HepG2 (cell line): ENCODE results near the gene FUOM.

Source experiments
- EZH2 ChIP-seq: conservative IDR thresholded peaks from 2 replicates; pipeline ENCODE4 v1.6.1; 2012; ENCODE audit warnings: mild to moderate bottlenecking, low read depth, low read length, moderate library complexity
- FOXC1 ChIP-seq: sonication (generic); formaldehyde crosslinking; IDR thresholded peaks from 2 replicates; pipeline ENCODE4 v1.8.0; 2022; ENCODE audit warnings: mild to moderate bottlenecking, missing genetic modification reagents, borderline replicate concordance
- IRX3 ChIP-seq: sonication (generic); formaldehyde crosslinking; IDR thresholded peaks from 2 replicates; pipeline ENCODE4 v1.8.1; 2023; ENCODE audit warnings: mild to moderate bottlenecking, low read depth, missing genetic modification reagents, borderline replicate concordance
- POLR2A ChIP-seq, 2 experiments: IDR thresholded peaks; 2 replicates each; pipeline ENCODE4 v1.6.1; 2011; ENCODE audit warnings: low read depth in 2 of 2, low read length in 2 of 2, mild to moderate bottlenecking in 1 of 2, moderate library complexity in 1 of 2; ENCODE audit not compliant: insufficient read depth in 1 of 2
- POLR2G ChIP-seq: fragments of 200-400 bp; formaldehyde crosslinking; IDR thresholded peaks from 2 replicates; pipeline ENCODE4 v1.6.1; 2018; ENCODE audit warnings: mild to moderate bottlenecking, low read depth, low read length, moderate library complexity
- SIN3A ChIP-seq: IDR thresholded peaks from 2 replicates; pipeline ENCODE4 v1.6.1; 2011; ENCODE audit warnings: low read depth, mild to moderate bottlenecking, control low read depth, low read length, borderline replicate concordance
- ZSCAN29 ChIP-seq: sonication (generic); formaldehyde crosslinking; conservative IDR thresholded peaks from 2 replicates; pipeline ENCODE4 v1.4.0; 2020; ENCODE audit warnings: mild to moderate bottlenecking, missing genetic modification reagents
- TF ChIP-seq, protein P1 (sequence below): sonication (generic); formaldehyde crosslinking; IDR thresholded peaks from 2 replicates; pipeline ENCODE4 v1.8.1; 2023; ENCODE audit warnings: mild to moderate bottlenecking, missing genetic modification reagents
- TF ChIP-seq, protein P2 (sequence below): sonication (generic); formaldehyde crosslinking; IDR thresholded peaks from 2 replicates; pipeline ENCODE4 v1.5.0; 2020; ENCODE audit warnings: mild to moderate bottlenecking, missing genetic modification reagents, moderate library complexity

DNA sequence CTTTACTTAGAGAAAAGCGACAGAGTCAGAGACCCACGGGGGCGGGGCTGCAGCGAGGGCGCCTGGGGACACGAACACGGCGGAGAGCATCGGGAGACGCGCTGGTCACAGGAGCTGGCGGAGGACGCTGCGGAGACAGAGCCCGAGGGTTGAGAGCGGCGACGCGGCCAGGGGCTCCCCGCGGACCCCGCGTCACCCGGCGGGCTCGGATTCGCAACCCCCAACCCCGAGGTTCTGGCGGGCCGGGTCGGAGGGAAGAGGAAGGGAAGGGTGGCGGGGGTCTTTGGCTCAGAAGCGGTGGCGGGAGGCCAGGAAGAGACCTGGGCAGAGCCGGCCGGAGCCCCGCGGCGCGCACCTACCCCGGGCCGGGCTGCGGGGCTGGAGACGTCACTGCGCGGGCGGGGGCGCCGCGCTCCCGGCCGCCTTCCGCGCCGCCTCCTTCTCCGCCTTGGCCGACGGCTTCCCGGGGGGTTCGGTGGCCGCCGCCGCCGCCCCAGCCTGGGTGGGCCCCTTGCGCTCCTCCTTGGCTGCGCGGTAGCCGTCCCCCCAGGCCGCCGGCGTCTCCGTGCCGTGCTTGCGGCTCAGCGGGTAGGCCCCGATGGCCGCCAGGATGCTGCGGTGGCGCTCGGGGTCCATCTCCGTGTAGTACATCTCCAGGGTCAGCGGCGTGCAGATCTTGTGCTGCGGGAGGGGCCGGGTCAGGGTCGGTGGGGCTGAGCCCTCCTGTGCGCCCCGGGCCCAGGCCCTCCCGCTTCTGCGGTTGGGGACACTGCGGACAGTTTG is 32.2 kb downstream of the FUOM start:
- TF ChIP-seq, protein P1, sequence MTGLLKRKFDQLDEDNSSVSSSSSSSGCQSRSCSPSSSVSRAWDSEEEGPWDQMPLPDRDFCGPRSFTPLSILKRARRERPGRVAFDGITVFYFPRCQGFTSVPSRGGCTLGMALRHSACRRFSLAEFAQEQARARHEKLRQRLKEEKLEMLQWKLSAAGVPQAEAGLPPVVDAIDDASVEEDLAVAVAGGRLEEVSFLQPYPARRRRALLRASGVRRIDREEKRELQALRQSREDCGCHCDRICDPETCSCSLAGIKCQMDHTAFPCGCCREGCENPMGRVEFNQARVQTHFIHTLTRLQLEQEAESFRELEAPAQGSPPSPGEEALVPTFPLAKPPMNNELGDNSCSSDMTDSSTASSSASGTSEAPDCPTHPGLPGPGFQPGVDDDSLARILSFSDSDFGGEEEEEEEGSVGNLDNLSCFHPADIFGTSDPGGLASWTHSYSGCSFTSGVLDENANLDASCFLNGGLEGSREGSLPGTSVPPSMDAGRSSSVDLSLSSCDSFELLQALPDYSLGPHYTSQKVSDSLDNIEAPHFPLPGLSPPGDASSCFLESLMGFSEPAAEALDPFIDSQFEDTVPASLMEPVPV, result no peak
- TF ChIP-seq, protein P2, sequence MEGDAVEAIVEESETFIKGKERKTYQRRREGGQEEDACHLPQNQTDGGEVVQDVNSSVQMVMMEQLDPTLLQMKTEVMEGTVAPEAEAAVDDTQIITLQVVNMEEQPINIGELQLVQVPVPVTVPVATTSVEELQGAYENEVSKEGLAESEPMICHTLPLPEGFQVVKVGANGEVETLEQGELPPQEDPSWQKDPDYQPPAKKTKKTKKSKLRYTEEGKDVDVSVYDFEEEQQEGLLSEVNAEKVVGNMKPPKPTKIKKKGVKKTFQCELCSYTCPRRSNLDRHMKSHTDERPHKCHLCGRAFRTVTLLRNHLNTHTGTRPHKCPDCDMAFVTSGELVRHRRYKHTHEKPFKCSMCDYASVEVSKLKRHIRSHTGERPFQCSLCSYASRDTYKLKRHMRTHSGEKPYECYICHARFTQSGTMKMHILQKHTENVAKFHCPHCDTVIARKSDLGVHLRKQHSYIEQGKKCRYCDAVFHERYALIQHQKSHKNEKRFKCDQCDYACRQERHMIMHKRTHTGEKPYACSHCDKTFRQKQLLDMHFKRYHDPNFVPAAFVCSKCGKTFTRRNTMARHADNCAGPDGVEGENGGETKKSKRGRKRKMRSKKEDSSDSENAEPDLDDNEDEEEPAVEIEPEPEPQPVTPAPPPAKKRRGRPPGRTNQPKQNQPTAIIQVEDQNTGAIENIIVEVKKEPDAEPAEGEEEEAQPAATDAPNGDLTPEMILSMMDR (CRISPR knock-in tag), result no peak
- TF ChIP-seq SIN3A (no peak), EZH2 (peak; percentile 24; the same call in 1 of the 2 replicates), IRX3 (CRISPR knock-in tag) (no peak), POLR2G (no peak), FOXC1 (CRISPR knock-in tag) (no peak), ZSCAN29 (CRISPR knock-in tag) (no peak), POLR2A (IDR thresholded peaks at IDR 0.05; ENCODE audit: insufficient read depth in 1 of 2, low read depth in 2 of 2, low read length in 2 of 2) (no peak)
